GM12878 (cell line): ENCODE measurements around the gene KCNA2. TPM values are rescaled to one million over a fixed set of nuclear protein-coding genes. Genes with fewer than 3 reads are reported as not detected.

Source experiments
- ATAC-seq: fragments of 200-7000 bp; cut with Tn5 transposase; 3 replicates; pipeline ENCODE4 v1.9.1; 2020; ENCODE audit warnings: mild to moderate bottlenecking, moderate library complexity
- BruUV-seq: library from RNA; stranded (reverse); fragments of 400-500 nt; replicated peaks from 2 replicates; lab custom pipeline; 2021; lab: Mats Ljungman, UMichigan
- CTCF ChIA-PET: fragments of 300-600 bp; sonication (Branson Sonifier 250); formaldehyde crosslinking; extraction: SDS; loops from one replicate; lab custom pipeline; 2021; ENCODE audit warnings: inconsistent platforms; lab: Yijun Ruan, JAX
- POLR2A ChIA-PET: fragments of 350-600 bp; formaldehyde crosslinking; extraction: SDS; loops from one replicate; lab custom pipeline; 2021; ENCODE audit warnings: inconsistent platforms; lab: Charles Lee
- RAD21 ChIA-PET: fragments of 300-600 bp; sonication (Branson Sonifier 250); formaldehyde crosslinking; loops from one replicate; lab custom pipeline; 2023; ENCODE audit warnings: antibody characterized with exemption; ENCODE audit not compliant: unreplicated experiment; lab: Charles Lee
- SMC1A ChIA-PET: fragments of 300-600 bp; sonication (Branson Sonifier 250); formaldehyde crosslinking; loops from one replicate; lab custom pipeline; 2023; ENCODE audit not compliant: unreplicated experiment, uncharacterized antibody; lab: Charles Lee
- DNase-seq: peaks from one replicate; pipeline ENCODE4 v3.0.0-alpha.2; 2011; ENCODE audit warnings: low read depth, low spot score
- FAIRE-seq: peaks from 3 replicates; lab custom pipeline; 2011; peaks lifted over from hg19 to GRCh38; lab: Jason Lieb, UNC
- H2AFZ ChIP-seq: 2 replicates; pipeline ENCODE4 v1.6.0; 2011; ENCODE audit warnings: low read depth, low read length, control low read depth; ENCODE audit not compliant: control insufficient read depth
- H3K27ac ChIP-seq: 2 replicates; pipeline ENCODE4 v1.5.1; 2011; ENCODE audit warnings: control low read depth; ENCODE audit not compliant: control insufficient read depth, insufficient read depth
- H3K27me3 ChIP-seq, 2 experiments: replicated peaks in 1 of 2; 2 replicates each; pipeline versions ENCODE4 v1.6.0 to v1.6.1; 2011; ENCODE audit warnings: low read length in 1 of 2; ENCODE audit not compliant: control insufficient read depth in 2 of 2, insufficient read depth in 2 of 2
- H3K36me3 ChIP-seq, 2 experiments: 2 replicates each; pipeline ENCODE4 v1.5.1; 2011; ENCODE audit warnings: low read length in 1 of 2; ENCODE audit not compliant: control insufficient read depth in 2 of 2, insufficient read depth in 2 of 2
- H3K4me1 ChIP-seq: 2 replicates; pipeline ENCODE4 v1.6.1; 2011; ENCODE audit warnings: mild to moderate bottlenecking, low read length, moderate library complexity, mixed read lengths; ENCODE audit not compliant: control insufficient read depth, insufficient read depth
- H3K4me2 ChIP-seq: 2 replicates; pipeline ENCODE4 v1.6.0; 2011; ENCODE audit warnings: control low read depth; ENCODE audit not compliant: control insufficient read depth, insufficient read depth
- H3K4me3 ChIP-seq: fragments of 200-600 bp; sonication (generic); 2 replicates; pipeline ENCODE4 v1.5.1; 2016
- H3K79me2 ChIP-seq: 2 replicates; pipeline ENCODE4 v1.6.0; 2011; ENCODE audit warnings: low read length; ENCODE audit not compliant: control insufficient read depth, insufficient read depth
- H3K9ac ChIP-seq: 2 replicates; pipeline ENCODE4 v1.8.0; 2011; ENCODE audit warnings: low read length, control low read depth, mixed read lengths; ENCODE audit not compliant: control insufficient read depth, insufficient read depth
- H3K9me3 ChIP-seq: replicated peaks from 3 replicates; pipeline ENCODE4 v1.5.1; 2011; ENCODE audit warnings: mild to moderate bottlenecking, low read length; ENCODE audit not compliant: control insufficient read depth, insufficient read depth
- H4K20me1 ChIP-seq: 2 replicates; pipeline ENCODE4 v1.6.0; 2011; ENCODE audit not compliant: control insufficient read depth, insufficient read depth
- ASH2L ChIP-seq: fragments of 300-600, 200-600 bp; sonication (generic); IDR thresholded peaks from 2 replicates; pipeline ENCODE4 v1.6.1; 2017; ENCODE audit warnings: low read depth, mild to moderate bottlenecking, borderline replicate concordance
- KAT2A ChIP-seq: conservative IDR thresholded peaks from 2 replicates; pipeline ENCODE4 v1.6.1; 2011; ENCODE audit warnings: low read depth, low read length; ENCODE audit not compliant: control insufficient read depth
- MTA3 ChIP-seq: IDR thresholded peaks from 2 replicates; pipeline ENCODE4 v1.6.1; 2012; ENCODE audit warnings: low read length, inconsistent platforms, borderline replicate concordance
- NFXL1 ChIP-seq: fragments of 450-650 bp; IDR thresholded peaks from 2 replicates; pipeline ENCODE4 v1.6.1; 2017; ENCODE audit warnings: antibody characterized with exemption, mild to moderate bottlenecking, borderline replicate concordance
- RELA ChIP-seq: fragments of 450-650 bp; IDR thresholded peaks from 2 replicates; pipeline ENCODE4 v1.8.0; 2014; ENCODE audit warnings: borderline replicate concordance; ENCODE audit not compliant: partially characterized antibody
- RFX5 ChIP-seq: IDR thresholded peaks from 2 replicates; pipeline ENCODE4 v1.6.1; 2011; ENCODE audit warnings: low read depth, low read length, improper control_type of control experiment
- WGBS: methylation state at CpG from one replicate; pipeline ENCODE4 v1.1.6; 2016; ENCODE audit warnings: low lambda C conversion rate; ENCODE audit not compliant: insufficient replicate concordance, insufficient coverage; ENCODE audit errors: missing lambda C conversion rate; 5-methylcytosine and 5-hydroxymethylcytosine counted together
- in situ Hi-C: fragments of 300-500 bp; cut with MboI; formaldehyde crosslinking; loops from 9 replicates; pipeline ENCODE4 v1.14.3; 2018; ENCODE audit warnings: mixed read lengths
- intact Hi-C: fragments of 100-400 bp; cut with micrococcal nuclease; formaldehyde crosslinking; loops from one replicate; pipeline ENCODE4 v1.14.2; 2022; ENCODE audit not compliant: unreplicated experiment
- polyA plus RNA-seq, 11 experiments: library from polyadenylated mRNA; depleted of rRNA in 4 of 11; unstranded in 6 of 11; stranded (reverse) in 5 of 11; fragments of >200 nt; fragmentation: Nextera tagmentation in 4 of 11; fragmentation: Illumina TruSeq in 1 of 11; extraction: Ambion mirVana in 4 of 11; extraction: Trizol in 1 of 11; gene quantifications; 1 replicate in 1 of 11; 2 replicates in 10 of 11; pipeline versions ENCODE4 v1.2.1 to v1.2.3, GENCODE V29; 2011 to 2016; ENCODE audit warnings: inconsistent platforms in 2 of 11, missing spikeins in 2 of 11, low read depth in 1 of 11
- total RNA-seq, 4 experiments: library from RNA; depleted of rRNA in 3 of 4; stranded (reverse); fragments of >200 nt in 3 of 4; fragmentation: Illumina TruSeq in 1 of 4; extraction: Trizol in 1 of 4; gene quantifications; 2 replicates each; pipeline versions ENCODE4 v1.2.1 to v1.2.3, GENCODE V29; 2013 to 2021
- TF ChIP-seq, protein P1 (sequence below): IDR thresholded peaks from 2 replicates; pipeline ENCODE4 v1.6.1; 2011; ENCODE audit warnings: borderline replicate concordance, low read depth, mild to moderate bottlenecking, moderate library complexity, mixed read lengths, low read length; ENCODE audit not compliant: insufficient read depth; ENCODE audit errors: extremely low read length
- TF ChIP-seq, protein P2 (sequence below): IDR thresholded peaks from 2 replicates; pipeline ENCODE4 v1.6.1; 2012; ENCODE audit warnings: low read depth, low read length, improper control_type of control experiment

Gene KCNA2
- total and polyA plus RNA-seq, 10 of the 15 experiments (the other 5 are each of a cell fraction or from before 2014, with no cell fraction given), result 0.02 to 0.56 (median 0.10) TPM; not detected in 2

DNA sequence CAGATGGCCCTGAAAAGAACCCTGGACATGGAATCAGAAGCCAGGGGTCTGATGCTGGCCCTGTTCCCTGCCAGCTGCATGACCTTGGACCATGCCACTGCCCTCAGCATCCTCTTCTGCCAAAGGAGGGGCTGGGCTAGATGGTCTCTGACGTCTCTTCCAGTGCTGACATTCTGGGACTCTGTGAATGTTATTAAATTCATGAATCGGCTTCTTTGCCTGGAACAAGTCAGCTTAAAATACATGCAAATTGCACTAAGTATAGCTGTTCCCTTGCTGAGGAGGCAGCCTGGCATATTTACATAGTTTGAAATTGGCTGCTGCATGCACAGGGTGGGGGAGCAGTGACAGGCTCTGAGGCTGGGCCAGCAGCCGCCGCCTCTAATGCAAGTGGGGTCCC lies 23.8 kb downstream of the KCNA2 start:
- no peak for FAIRE-seq
- CTCF ChIA-PET, result interaction anchor here (0.9 to 2.6 kb wide), 4 partner anchors 9 to 86 kb away, joined by 3 to 6 read pairs (median 4); no protein-coding TSS in a partner anchor
- no peak overlapping the region for H3K4me3 ChIP-seq
- 15% methylated on average over 4 of the region's 4 CpGs for WGBS
- H4K20me1 ChIP-seq, result no peaks in the 10 kb centered on the region
- no peak for ATAC-seq
- BruUV-seq, result no TSS peak
- intact Hi-C loops (no loop called here), in situ Hi-C loops (no loop called here)
- RAD21 ChIA-PET, result no interaction called here
- POLR2A ChIA-PET, result no interaction called here
- no peak for DNase-seq
- H3K27ac ChIP-seq, result no peak overlapping the region
- H3K9me3 ChIP-seq, result no peaks in the 10 kb centered on the region
- H3K4me1 ChIP-seq, result no peaks in the 10 kb centered on the region
- H3K79me2 ChIP-seq, result no peaks in the 10 kb centered on the region
- no peak overlapping the region for H3K9ac ChIP-seq
- H3K27me3 ChIP-seq, result no peaks in the 10 kb centered on the region; a peak in 2 of 4 replicates
- H2AFZ ChIP-seq, result no peak overlapping the region
- H3K4me2 ChIP-seq, result no peak overlapping the region
- SMC1A ChIA-PET, result no interaction called here
- no peak for TF ChIP-seq RELA
- TF ChIP-seq KAT2A, result no peak
- TF ChIP-seq, protein P1, sequence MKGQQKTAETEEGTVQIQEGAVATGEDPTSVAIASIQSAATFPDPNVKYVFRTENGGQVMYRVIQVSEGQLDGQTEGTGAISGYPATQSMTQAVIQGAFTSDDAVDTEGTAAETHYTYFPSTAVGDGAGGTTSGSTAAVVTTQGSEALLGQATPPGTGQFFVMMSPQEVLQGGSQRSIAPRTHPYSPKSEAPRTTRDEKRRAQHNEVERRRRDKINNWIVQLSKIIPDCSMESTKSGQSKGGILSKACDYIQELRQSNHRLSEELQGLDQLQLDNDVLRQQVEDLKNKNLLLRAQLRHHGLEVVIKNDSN, result no peak
- TF ChIP-seq NFXL1, result no peak
- TF ChIP-seq, protein P2, sequence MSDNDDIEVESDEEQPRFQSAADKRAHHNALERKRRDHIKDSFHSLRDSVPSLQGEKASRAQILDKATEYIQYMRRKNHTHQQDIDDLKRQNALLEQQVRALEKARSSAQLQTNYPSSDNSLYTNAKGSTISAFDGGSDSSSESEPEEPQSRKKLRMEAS, result no peak
- TF ChIP-seq ASH2L, result no peak
- no peak for TF ChIP-seq RFX5
- no peak for TF ChIP-seq MTA3
- TF ChIP-seq, all 136 proteins: peak for 0
- no peaks in the 10 kb centered on the region for H3K36me3 ChIP-seq
